OCI-LY7 (cell line): Measurements from ENCODE around the gene LZTR1. TPM values are rescaled to one million over a fixed set of nuclear protein-coding genes. Genes with fewer than 3 reads are reported as not detected.

Experiments
- BruUV-seq: library from RNA; stranded (reverse); fragments of 400-500 nt; replicated peaks from 2 replicates; lab custom pipeline; 2021; lab: Mats Ljungman, UMichigan
- CTCF ChIA-PET: fragments of 300-600 bp; sonication (Branson Sonifier 250); formaldehyde crosslinking; loops from one replicate; lab custom pipeline; 2022; ENCODE audit warnings: antibody characterized with exemption; ENCODE audit not compliant: unreplicated experiment; lab: Charles Lee
- POLR2A ChIA-PET: fragments of 300-600 bp; sonication (Branson Sonifier 250); formaldehyde crosslinking; loops from one replicate; lab custom pipeline; 2022; ENCODE audit warnings: antibody characterized with exemption; lab: Charles Lee
- DNase-seq: peaks from one replicate; pipeline ENCODE4 v3.0.0-alpha.2; 2015; ENCODE audit warnings: low spot score
- H2AFZ ChIP-seq: fragments of 200-600 bp; sonication (generic), shearing (Covaris generic); 2 replicates; pipeline ENCODE4 v1.6.1; 2014; ENCODE audit warnings: mild to moderate bottlenecking, antibody characterized with exemption, low read length, moderate library complexity
- H3K27ac ChIP-seq: fragments of 200-600 bp; sonication (generic); 2 replicates; pipeline ENCODE4 v1.5.1; 2014; ENCODE audit warnings: mixed run types, low read depth, mild to moderate bottlenecking, moderate library complexity, low read length, inconsistent platforms; ENCODE audit not compliant: poor library complexity, severe bottlenecking
- H3K36me3 ChIP-seq: fragments of 200-600 bp; sonication (generic); 2 replicates; pipeline ENCODE4 v1.6.1; 2014; ENCODE audit warnings: mild to moderate bottlenecking, antibody characterized with exemption, low read length, moderate library complexity, mixed read lengths; ENCODE audit not compliant: insufficient read depth
- H3K4me1 ChIP-seq: fragments of 200-600 bp; sonication (generic); 2 replicates; pipeline ENCODE4 v1.5.1; 2014; ENCODE audit warnings: mild to moderate bottlenecking, low read length; ENCODE audit not compliant: insufficient read depth, poor library complexity, severe bottlenecking
- H3K4me2 ChIP-seq: fragments of 200-600 bp; sonication (generic); 2 replicates; pipeline ENCODE4 v1.6.1; 2014; ENCODE audit warnings: mild to moderate bottlenecking, low read length
- H3K4me3 ChIP-seq: fragments of 200-600 bp; sonication (generic); 2 replicates; pipeline ENCODE4 v1.5.1; 2014; ENCODE audit warnings: mild to moderate bottlenecking, low read depth, low read length; ENCODE audit not compliant: poor library complexity, severe bottlenecking
- H3K79me2 ChIP-seq: fragments of 200-600 bp; sonication (generic); 2 replicates; pipeline ENCODE4 v1.6.1; 2016; ENCODE audit warnings: low read depth, mild to moderate bottlenecking, low read length, moderate library complexity, mixed read lengths; ENCODE audit not compliant: insufficient read depth
- H3K9me2 ChIP-seq: fragments of 200-600 bp; sonication (generic); 2 replicates; pipeline ENCODE4 v1.6.1; 2016; ENCODE audit warnings: mild to moderate bottlenecking, low read length, mixed read lengths; ENCODE audit not compliant: insufficient read depth
- H3K9me3 ChIP-seq: fragments of 200-600 bp; sonication (generic); 2 replicates; pipeline ENCODE4 v1.6.1; 2014; ENCODE audit warnings: mild to moderate bottlenecking, mixed run types, low read length, mixed read lengths
- H4K20me1 ChIP-seq: fragments of 200-600 bp; sonication (generic); 2 replicates; pipeline ENCODE4 v1.6.1; 2014; ENCODE audit warnings: mild to moderate bottlenecking, antibody characterized with exemption, low read length, moderate library complexity, mixed read lengths; ENCODE audit not compliant: insufficient read depth
- CTCF ChIP-seq: fragments of 200-600 bp; sonication (generic); conservative IDR thresholded peaks from 2 replicates; pipeline ENCODE4 v1.5.1; 2014; ENCODE audit warnings: mild to moderate bottlenecking, antibody characterized with exemption, low read length, moderate library complexity, mixed read lengths
- EZH2phosphoT487 ChIP-seq: fragments of 200-600 bp; sonication (generic); IDR thresholded peaks from 2 replicates; pipeline ENCODE4 v1.6.1; 2018; ENCODE audit warnings: low read depth, borderline replicate concordance, mild to moderate bottlenecking, mixed run types, antibody characterized with exemption, low read length, moderate library complexity, mixed read lengths
- intact Hi-C: fragments of 100-400 bp; cut with micrococcal nuclease; formaldehyde crosslinking; loops from one replicate; pipeline ENCODE4 v1.10.0; 2022; ENCODE audit not compliant: unreplicated experiment
- total RNA-seq, 2 experiments: library from RNA; depleted of rRNA in 1 of 2; stranded (reverse); fragments of >200 nt in 1 of 2; shearing (Covaris generic) in 1 of 2; gene quantifications; 2 replicates each; pipeline ENCODE4 v1.2.3, GENCODE V29; 2014 to 2022

Gene LZTR1
- total RNA-seq, 2 experiments from 2014 or later = 46.8 to 61.8 TPM

DNA sequence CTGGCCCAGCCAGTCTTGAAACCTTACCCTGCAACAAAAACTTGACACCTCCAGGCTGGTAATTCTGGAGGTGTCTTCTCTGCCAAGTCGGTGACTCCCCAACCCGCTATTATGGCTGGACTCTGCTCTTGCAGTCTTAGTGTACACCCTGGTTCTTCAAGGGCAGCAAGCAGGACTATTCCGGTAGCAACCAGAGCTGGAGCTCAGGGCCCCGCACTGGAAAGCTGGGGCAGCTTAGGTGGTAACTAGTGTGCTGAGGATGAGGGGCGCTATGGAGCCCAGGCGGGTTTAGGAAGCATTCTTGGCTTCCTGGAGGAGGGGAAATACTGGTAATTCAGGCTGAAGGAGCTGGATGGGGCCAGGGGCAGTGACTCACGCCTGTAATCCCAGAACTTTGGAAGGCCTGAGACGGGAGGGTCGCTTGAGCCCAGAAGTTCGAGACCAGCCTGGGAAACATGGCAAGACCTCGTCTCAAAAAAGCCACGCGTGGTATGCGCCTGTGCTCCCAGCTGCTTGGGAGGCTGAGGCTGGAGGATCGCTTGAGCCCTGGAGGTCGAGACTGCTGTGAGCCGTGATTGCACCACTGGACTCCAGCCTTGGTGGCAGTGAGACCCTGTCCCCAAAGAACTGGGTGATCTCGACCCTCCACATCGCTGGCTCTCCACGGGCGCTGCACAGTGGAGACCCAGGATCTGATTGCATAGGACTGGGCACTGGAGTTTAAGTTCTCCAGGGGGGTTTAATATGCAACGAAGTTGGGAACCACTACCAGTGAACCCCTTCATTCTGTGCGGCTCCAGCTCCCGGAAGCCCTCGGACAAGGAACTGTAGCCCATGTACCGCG lies 25.6 kb upstream of the LZTR1 start:
- intact Hi-C loops = no loop called here
- H3K9me2 ChIP-seq = no peaks in the 10 kb centered on the region
- H3K9me3 ChIP-seq = no peaks in the 10 kb centered on the region
- TF ChIP-seq CTCF (no peak), EZH2phosphoT487 (no peak)
- no peak overlapping the region for H3K4me2 ChIP-seq
- ChIA-PET CTCF (no interaction called here), POLR2A (no interaction called here)
- H3K79me2 ChIP-seq = no peaks in the 10 kb centered on the region
- no peak overlapping the region for H3K27ac ChIP-seq
- H4K20me1 ChIP-seq = no peaks in the 10 kb centered on the region
- peaks cover 31% of the 10 kb centered on the region for H3K36me3 ChIP-seq
- H3K4me3 ChIP-seq = no peak overlapping the region
- no peak overlapping the region for H2AFZ ChIP-seq
- no peaks in the 10 kb centered on the region for H3K4me1 ChIP-seq
- BruUV-seq = no TSS peak
- DNase-seq = no peak

- ChIA-PET POLR2A (no interaction called here), CTCF (interaction anchor here (0.6 kb wide), 1 partner anchor 61 kb away, joined by 6 read pairs; no protein-coding TSS in a partner anchor)
- no peaks in the 10 kb centered on the region for H4K20me1 ChIP-seq
- no TSS peak for BruUV-seq
- DNase-seq = no peak
- no peaks in the 10 kb centered on the region for H3K9me2 ChIP-seq
- H3K27ac ChIP-seq = no peak overlapping the region
- H3K4me1 ChIP-seq = no peaks in the 10 kb centered on the region
- intact Hi-C loops = no loop called here
- no peak overlapping the region for H3K4me2 ChIP-seq
- H3K4me3 ChIP-seq = no peak overlapping the region
- TF ChIP-seq EZH2phosphoT487 = no peak
- no peak for TF ChIP-seq CTCF
- peaks cover 23% of the 10 kb centered on the region for H3K36me3 ChIP-seq
- H3K9me3 ChIP-seq = no peaks in the 10 kb centered on the region
- no peak overlapping the region for H2AFZ ChIP-seq
- H3K79me2 ChIP-seq = no peaks in the 10 kb centered on the region
These were observed 24.9 kb upstream of the LZTR1 start for GRCh38 chr22:20957102-20957682.
